Retinal pigment epithelial cell (primary cell): Measurements from ENCODE around the gene MINDY2.
"Not testable (repeated sequence)": the region's sequence is repeated elsewhere in the genome, so short reads cannot be mapped to it uniquely, and the experiment has no call there.

Experiments used
- DNase-seq: peaks from one replicate; pipeline ENCODE4 v3.0.0-alpha.2; 2010; ENCODE audit warnings: low read depth
- H3K4me3 ChIP-seq: 2 replicates; pipeline ENCODE4 v1.5.1; 2011; ENCODE audit warnings: mild to moderate bottlenecking, low read length, control low read depth, moderate library complexity
- CTCF ChIP-seq: conservative IDR thresholded peaks from 2 replicates; pipeline ENCODE4 v1.5.1; 2011; ENCODE audit warnings: low read depth, low read length, control low read depth, inconsistent platforms

The MINDY2 gene

GRCh38 chr15:58805095-58805494 is 34.0 kb downstream of the MINDY2 start:
- TF ChIP-seq CTCF = no peak
- no peak for DNase-seq
- H3K4me3 ChIP-seq = no peak overlapping the region

GRCh38 chr15:58823267-58823666 is 52.2 kb downstream of the MINDY2 start:
- not testable (repeated sequence) for H3K4me3 ChIP-seq, DNase-seq

- TF ChIP-seq CTCF = no peak
- no peak overlapping the region for H3K4me3 ChIP-seq
- no peak for DNase-seq
Observed at GRCh38 chr15:58830556-58830955, 59.5 kb downstream of the MINDY2 start.

- DNase-seq, H3K4me3 ChIP-seq: not testable (repeated sequence)
Observed at GRCh38 chr15:58833681-58834426, 62.8 kb downstream of the MINDY2 start.

GRCh38 chr15:58839485-58839884 is 68.4 kb downstream of the MINDY2 start:
- peak; percentile 30 for TF ChIP-seq CTCF
- H3K4me3 ChIP-seq = no peak overlapping the region
- no peak for DNase-seq

GRCh38 chr15:58840048-58840447 is 68.9 kb downstream of the MINDY2 start:
- H3K4me3 ChIP-seq = no peak overlapping the region
- no peak for TF ChIP-seq CTCF

GRCh38 chr15:58842713-58843396 is 71.8 kb downstream of the MINDY2 start:
- H3K4me3 ChIP-seq = no peak overlapping the region
- DNase-seq = no peak
- no peak for TF ChIP-seq CTCF

More at GRCh38 chr15:58840048-58840447, 68.9 kb downstream of the MINDY2 start:
- peak; percentile 32 for DNase-seq

- H3K4me3 ChIP-seq, DNase-seq: not testable (repeated sequence)
Observed at GRCh38 chr15:58851205-58851604, 80.1 kb downstream of the MINDY2 start.

- no peak for DNase-seq
- H3K4me3 ChIP-seq = no peak overlapping the region
- peak; percentile 29 for TF ChIP-seq CTCF
Observed at GRCh38 chr15:58852347-58852746, 81.2 kb downstream of the MINDY2 start.
